Fibroblast of lung (primary cell): Measurements from ENCODE around the gene CNTN4.

Experiments
- EZH2 ChIP-seq: IDR thresholded peaks from 2 replicates; pipeline ENCODE4 v1.5.1; 2012; ENCODE audit warnings: low read length, control low read depth, mild to moderate bottlenecking; ENCODE audit errors: missing control alignments
- TF ChIP-seq, protein P1 (sequence below), 2 donors: IDR thresholded peaks in 1 of 2; conservative IDR thresholded peaks in 1 of 2; 1 replicate in 1 of 2; 2 replicates in 1 of 2; pipeline ENCODE4 v1.5.1; 2011 to 2012; ENCODE audit warnings: low read length in 2 of 2, control low read depth in 1 of 2, inconsistent platforms in 1 of 2, low read depth in 1 of 2, mild to moderate bottlenecking in 1 of 2

DNA sequence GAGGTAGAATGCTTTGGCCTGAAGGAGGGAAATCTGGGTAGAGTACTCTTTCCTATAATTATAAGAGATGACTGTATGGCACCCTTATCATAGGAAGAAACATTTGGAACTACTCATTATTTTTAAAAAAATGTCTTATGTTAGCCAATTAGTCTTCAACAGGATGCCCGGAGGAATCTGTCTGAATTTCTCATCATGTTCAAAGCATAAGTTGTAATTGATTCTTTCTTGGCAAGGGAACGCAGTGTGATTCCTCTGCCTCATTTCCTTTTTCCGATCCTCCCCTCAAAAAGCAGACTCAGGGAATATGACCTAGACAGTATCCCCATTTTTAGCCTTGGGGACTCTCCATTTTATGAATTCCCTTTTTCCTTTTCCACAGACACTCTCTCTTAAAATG is 846.5 kb downstream of the CNTN4 start:
- TF ChIP-seq, protein P1, sequence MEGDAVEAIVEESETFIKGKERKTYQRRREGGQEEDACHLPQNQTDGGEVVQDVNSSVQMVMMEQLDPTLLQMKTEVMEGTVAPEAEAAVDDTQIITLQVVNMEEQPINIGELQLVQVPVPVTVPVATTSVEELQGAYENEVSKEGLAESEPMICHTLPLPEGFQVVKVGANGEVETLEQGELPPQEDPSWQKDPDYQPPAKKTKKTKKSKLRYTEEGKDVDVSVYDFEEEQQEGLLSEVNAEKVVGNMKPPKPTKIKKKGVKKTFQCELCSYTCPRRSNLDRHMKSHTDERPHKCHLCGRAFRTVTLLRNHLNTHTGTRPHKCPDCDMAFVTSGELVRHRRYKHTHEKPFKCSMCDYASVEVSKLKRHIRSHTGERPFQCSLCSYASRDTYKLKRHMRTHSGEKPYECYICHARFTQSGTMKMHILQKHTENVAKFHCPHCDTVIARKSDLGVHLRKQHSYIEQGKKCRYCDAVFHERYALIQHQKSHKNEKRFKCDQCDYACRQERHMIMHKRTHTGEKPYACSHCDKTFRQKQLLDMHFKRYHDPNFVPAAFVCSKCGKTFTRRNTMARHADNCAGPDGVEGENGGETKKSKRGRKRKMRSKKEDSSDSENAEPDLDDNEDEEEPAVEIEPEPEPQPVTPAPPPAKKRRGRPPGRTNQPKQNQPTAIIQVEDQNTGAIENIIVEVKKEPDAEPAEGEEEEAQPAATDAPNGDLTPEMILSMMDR (conservative IDR thresholded peaks at IDR 0.05 in 1 of 2, IDR thresholded peaks at IDR 0.05 in 1 of 2; ENCODE audit: low read depth in 1 of 2, low read length in 2 of 2): no peak
- no peak for TF ChIP-seq EZH2
